DOHH2 (cell line): ENCODE results near the gene CIAO1.

Source experiments
- CTCF ChIP-seq: fragments of 200-600 bp; sonication (generic); IDR thresholded peaks from one replicate; pipeline ENCODE4 v1.5.1; 2014; ENCODE audit warnings: antibody characterized with exemption, mild to moderate bottlenecking, low read depth, low read length; ENCODE audit not compliant: poor library complexity, severe bottlenecking
- EZH2phosphoT487 ChIP-seq: fragments of 200-600 bp; sonication (generic); IDR thresholded peaks from 2 replicates; pipeline ENCODE4 v1.6.1; 2017; ENCODE audit warnings: borderline replicate concordance, mild to moderate bottlenecking, antibody characterized with exemption, low read length, moderate library complexity, mixed read lengths

GRCh38 chr2:96296925-96297324, 30.9 kb downstream of the CIAO1 start:
- TF ChIP-seq CTCF (no peak), EZH2phosphoT487 (no peak)
